Fibroblast of peridontal ligament (primary cell): ENCODE results near the gene C1orf122.

Experiments used
- DNase-seq: peaks from one replicate; pipeline ENCODE4 v3.0.0-alpha.2; 2010; ENCODE audit errors: extremely low read depth

Gene C1orf122

DNA sequence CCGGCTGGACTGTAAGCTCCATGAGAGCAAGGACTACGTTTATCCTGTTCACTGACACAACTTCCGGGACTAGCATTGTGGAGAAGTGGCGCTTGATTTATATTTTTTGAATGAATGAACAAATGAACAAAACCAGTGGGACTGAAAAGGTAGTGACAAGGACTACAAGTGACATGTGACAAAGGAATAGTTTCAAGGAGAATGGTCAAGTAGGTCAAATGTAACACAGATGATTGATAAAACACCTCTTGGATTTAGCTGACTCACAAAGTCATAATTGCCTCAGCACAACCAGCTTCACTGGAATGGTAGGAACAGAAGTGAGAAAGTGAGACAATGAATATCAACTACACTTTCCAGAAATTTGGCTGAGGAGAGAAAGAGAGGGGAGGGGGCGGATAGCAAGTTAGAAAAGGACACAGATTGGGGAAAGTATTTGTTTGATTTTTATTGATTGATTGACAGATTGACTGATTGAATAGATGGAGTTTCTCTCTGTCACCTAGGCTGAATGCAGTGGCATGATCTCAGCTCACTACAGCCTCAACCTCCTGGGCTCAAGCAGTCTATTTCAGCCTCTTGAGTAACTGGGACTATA, 37.6 kb downstream of the C1orf122 start:
- no peak for DNase-seq

DNA sequence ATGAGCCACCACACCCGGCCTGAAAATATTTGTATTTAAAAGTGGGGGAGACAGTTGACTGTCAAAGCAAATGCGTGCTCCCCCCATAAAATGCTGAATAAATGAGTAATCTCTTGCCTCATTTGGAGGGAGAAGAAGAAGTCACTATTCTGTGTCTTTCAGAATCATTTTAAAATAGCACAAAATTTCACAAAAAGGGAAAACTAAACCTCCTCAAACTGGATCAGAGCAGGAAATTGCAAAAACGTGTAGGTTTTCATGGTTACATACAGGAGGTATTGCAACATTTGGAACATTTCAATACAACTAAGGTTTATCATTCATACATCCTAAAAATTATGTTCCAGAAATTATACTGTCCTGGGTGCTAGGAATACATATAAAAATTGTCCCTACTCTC, 38.2 kb downstream of the C1orf122 start:
- DNase-seq: no peak

DNA sequence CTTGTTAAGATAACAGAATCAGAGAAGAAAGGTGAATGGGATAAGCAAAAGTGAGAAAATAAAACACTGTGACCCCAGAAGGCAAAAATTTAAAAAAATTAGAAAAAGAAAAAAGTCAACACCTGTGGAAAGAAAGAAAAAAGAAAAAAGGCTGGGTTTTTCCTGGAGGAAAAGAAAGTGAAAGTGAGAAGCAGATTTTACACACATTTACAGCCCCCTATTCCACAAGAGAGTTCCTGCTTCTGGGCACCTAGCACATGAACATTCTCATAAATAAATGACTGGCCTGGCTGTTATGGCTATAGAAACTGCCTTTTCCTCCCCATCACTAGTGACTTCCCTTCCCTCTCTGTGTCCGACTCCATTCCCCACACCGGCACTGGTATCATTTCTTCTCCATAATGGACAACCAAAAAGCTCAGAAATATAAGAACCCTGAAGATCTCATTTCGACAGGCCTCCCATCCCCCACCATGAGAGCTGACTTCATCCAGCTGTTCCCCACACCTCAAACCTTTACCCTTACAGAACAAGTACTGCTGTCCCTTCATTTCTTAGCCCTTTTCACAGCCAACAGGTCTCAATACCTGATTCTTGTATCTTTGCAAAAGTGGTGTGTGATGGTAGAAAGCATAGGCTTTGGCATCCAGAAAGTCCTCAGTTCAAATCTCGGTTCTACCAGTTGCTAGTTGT, 39.2 kb downstream of the C1orf122 start:
- no peak for DNase-seq

DNA sequence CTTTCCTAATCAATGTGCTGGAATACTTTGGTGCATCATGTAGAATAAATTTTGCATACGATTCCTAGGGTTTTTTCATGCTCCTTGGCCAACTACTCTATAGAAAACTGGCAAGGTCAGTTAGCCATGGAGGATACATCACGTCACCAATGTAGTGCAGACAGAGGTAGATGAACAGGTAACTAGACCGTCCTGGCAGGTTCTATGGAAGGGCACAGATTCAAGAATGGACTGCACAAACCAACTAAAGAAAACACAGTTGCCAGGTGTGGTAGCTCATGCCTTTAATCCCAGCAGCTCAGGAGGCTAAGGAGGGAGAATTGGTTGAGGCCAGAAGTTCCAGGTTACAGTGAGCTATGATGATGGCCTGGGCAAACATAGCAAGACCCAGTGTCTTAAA, 41.9 kb downstream of the C1orf122 start:
- no peak for DNase-seq

DNA sequence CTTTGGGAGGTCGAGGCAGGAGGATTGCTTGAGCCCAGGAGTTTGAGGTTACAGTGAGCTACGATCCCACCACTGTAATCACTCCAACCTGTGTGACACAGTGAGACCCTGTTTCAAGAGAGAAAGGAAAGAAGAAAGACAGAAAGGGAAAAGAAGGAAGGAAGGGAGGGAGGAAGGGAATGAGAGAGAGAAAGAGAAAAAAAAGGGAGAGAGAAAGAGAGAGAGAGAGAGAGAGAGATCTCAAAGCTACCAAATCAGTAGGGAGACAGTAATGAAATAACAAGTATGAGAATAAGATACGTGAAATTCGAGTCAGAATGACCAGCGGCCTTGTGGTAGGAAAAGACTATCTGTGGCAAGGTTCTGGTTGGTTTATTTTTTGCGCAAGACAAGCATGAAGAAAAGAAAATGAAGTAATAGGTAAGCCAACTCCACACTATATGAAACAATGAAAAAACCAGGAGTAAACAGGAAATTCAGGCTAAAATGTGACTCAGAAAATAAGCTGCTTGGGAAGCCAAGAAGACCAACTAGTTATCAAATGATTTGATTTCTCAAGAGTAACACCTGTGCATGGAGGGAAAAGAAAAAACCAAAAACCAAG, 42.9 kb downstream of the C1orf122 start:
- DNase-seq: peak; percentile 37

DNA sequence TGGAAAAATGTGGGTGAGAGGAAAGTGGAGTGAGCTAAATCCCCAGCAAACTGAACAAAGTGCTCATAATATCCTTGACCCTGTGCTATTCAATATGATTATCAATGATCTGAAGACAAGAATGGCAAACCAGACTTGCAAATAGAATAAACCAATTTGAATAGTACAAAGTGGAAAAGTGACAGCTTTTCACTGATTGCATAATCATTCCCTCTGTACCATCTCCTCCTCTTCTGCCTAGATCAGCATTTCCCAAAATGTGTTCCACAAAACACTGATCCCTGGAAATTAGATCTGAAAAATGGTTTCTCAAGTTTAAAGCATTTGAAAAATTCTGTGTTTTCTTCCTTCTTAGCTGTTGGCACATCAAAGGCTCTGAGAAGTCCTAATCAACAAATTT, 43.7 kb downstream of the C1orf122 start:
- no peak for DNase-seq

DNA sequence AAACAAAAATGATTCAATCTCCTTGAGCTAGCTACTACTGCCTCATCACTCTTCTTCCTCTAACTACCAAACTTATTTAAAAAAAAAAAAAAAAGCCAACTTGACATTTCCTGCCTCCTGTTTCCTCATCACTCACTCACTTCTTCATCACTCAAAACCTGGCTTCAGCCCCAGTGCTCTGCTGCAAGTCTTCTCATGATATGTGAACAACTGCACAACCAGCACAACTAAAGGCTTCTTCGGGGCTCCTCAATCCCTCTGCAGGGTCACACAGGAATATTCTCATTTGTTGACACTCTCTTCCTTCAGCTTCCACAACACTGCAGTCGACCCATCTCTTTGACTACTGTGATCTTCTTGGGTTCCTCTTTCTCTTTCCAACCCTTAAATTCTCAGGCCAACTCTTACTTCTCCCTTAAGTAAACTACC, 44.2 kb downstream of the C1orf122 start:
- peak; percentile 19 for DNase-seq

DNA sequence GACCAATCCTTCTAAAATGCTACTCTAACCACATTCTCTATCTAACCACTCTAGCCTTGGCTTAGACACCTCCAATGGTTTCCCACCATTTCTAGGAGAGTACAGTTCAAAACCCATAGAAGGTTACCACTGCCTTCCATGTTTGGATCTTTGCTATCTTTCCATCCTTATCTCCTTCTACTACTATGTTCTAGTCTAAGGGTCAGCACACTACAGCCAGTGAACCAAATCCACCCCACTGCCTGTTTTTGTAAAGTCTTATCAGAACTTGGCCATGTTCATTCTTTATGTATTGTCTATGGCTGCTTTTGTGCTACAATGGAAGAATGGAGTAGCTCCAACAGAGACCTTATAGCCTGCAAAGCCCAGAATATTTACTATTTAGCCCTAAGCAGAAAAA, 45.6 kb downstream of the C1orf122 start:
- DNase-seq: no peak

DNA sequence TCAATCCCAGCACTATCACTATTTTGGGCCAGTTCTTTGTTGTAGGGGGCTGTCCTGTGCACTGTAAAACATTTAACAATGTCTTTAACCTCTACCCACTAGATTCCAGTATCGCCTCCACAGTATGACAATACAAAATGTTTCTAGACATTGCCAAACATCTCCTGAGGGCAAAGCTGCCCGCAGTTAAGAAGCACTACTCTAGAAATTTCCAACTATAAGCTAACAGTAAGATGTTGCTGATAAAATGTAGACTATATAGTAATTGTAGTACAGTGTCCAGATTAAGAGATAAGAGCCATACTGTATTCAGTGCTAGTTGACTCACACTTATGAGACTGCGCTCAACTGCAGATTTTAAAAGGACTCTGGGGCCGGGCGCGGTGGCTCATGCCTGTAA, 46.8 kb downstream of the C1orf122 start:
- no peak for DNase-seq
